Stimulated activated CD4-positive, alpha-beta T cell treated with anti-CD3 and anti-CD28 coated beads, Interleukin-2, amount 100 ng/mL, for 4 hours (primary cell): Measurements from ENCODE around the gene NUBP1.

Experiments used
- DNase-seq: peaks from one replicate; pipeline ENCODE4 v3.0.0-alpha.2; 2020; ENCODE audit warnings: low read depth

NUBP1 gene

GRCh38 chr16:10806698-10807097 is 63.1 kb downstream of the NUBP1 start:
- DNase-seq = no peak

DNA sequence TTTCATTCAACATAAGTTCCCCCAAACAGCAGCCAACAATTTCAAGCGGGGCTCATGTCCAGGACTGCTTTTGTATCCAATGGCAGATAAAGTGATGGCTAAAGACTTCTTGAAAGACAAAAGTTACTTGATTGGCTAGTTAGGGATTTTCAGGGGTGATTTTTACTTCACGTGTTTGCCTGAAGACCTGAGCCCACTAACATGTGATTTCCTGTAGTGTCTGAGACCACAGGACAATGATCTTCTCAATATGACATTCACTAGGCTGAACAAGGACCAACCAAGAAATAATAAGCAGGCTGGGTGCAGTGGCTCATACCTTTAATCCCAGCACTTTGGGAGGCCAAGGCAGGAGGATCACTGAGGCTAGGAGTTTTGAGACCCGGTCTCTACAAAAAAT is 64.6 kb downstream of the NUBP1 start:
- no peak for DNase-seq

GRCh38 chr16:10808850-10809249 is 65.2 kb downstream of the NUBP1 start:
- DNase-seq = no peak

GRCh38 chr16:10809706-10810105 is 66.1 kb downstream of the NUBP1 start:
- DNase-seq = no peak

DNA sequence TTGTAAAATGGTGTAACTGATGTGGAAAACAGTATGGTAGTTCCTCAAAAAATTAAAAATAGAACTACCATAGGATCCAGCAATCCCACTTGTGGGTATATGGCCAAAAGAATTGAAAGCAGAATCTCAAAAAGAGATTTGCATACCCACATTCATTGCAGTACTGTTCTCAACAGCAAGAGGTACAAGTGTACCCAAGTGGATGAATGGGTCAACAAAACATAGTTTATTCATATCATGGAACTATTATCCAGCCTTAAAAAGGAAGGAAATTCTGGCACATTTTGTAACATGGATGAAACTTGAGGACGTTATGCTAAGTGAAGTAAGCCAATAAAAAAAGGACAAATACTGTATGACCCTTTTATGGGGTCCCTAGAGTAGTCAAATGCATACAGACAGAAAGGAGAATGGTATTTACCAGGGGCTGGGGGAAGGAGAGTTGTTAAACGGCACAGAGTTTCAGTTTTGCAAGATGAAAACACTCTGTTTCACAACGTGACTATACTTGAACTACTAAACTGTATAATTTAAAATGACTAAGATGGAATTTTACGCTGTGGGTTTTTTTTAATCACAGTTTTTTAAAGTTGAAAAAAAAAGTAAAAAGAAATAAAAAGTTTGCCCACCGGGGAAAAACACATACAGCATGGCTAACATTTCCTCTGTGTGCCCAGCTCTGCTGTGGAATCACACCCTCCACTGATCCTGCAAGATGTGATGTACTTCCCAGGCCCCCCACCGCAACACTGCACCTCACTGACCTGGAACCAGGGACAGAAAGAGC is 68.9 kb downstream of the NUBP1 start:
- DNase-seq = no peak

DNA sequence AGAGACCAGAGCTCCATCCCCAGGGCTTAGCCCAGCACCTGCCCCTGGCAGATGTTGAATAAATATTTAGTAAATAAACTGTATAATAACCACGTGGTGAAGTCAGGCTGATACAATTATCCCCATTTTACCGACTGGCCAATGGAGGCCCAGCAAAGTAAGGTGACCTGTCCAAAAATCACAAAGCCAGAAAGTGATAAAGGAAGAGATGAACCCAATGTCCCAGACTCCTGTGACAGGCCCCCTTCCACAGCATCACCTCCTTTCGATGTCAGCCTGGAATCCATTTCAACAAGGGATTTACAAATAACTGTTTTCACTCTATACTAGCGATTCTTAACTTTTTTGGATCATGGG is 69.4 kb downstream of the NUBP1 start:
- DNase-seq = no peak

- no peak for DNase-seq
Measured at GRCh38 chr16:10817514-10817913, 73.9 kb downstream of the NUBP1 start.

- no peak for DNase-seq
Measured at GRCh38 chr16:10817963-10818941, 74.6 kb downstream of the NUBP1 start, which contains the start of gene TVP23A. TVP23A (minus strand) TSS chr16:10818794; CDS start chr16:10818493, 301 bp downstream.
